HL-60/S4 treated with retinoic acid at 250 ng/mL for 4 days and 3 days (cell line): ENCODE measurements around the gene P2RY8.
"Not testable (repeated sequence)": the region's sequence is repeated elsewhere in the genome, so short reads cannot be mapped to it uniquely, and the experiment has no call there.

Source experiments
- in situ Hi-C: fragments of 300-500 bp; cut with MboI; formaldehyde crosslinking; loops from 2 replicates; pipeline ENCODE4 v1.7.0; 2022; ENCODE audit warnings: low sequenced_read_pairs

The P2RY8 gene

DNA sequence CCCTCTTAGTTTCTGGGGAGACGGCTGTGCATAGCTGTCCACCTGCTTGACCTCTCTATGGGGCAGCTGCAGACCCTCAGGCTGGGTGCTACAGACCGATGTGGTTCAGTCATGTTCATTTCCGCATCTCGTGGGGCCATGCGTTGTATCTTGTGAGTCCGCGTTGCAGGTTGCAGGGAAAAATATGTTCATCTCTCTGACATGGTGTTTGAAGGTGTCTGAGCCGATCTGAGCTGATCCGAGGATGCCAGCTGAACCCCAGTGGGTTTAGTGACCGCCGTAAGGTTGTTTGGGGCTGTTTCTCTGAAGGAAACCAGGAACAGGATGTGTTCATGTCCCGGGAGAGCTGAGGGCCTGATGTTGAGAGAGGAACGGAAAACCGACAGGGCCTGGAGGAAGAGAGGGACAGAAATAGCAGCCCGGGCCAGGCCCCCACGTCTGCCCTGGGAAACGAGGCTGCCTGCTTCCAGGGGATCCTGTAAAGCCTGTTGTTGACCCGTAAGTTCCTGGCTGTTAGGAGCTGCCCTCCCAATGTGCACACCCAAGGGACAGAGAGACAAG, 9.8 kb upstream of the P2RY8 start:
- in situ Hi-C loops, result no loop called here

DNA sequence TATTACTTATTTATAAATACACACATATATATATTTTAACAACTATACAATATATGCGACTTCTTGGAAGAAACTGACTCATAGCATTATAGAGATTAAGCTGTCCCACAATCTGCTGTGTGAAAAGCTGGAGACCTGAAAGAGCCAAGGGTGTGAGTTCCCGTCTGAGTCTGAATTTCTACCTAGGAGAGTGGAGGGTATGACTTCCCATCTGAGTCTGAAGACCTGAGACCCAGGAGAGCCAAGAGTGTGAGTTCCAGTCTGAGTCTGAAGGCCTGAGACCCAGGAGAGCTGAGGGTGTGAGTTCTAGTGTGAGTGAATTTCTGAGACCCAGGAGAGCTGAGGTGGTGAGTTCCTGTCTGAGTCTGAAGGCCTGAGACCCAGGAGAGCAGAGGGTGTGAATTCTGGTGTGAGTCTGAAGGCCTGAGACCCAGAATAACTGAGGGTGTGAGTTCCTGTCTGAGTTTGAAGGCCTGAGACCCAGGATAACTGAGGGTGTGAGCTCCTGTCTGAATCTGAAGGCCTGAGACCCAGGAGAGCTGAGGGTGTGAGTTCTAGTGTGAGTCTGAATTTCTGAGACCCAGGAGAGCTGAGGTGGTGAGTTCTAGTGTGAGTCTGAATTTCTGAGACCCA, 8.9 kb upstream of the P2RY8 start:
- in situ Hi-C loops, result no loop called here

DNA sequence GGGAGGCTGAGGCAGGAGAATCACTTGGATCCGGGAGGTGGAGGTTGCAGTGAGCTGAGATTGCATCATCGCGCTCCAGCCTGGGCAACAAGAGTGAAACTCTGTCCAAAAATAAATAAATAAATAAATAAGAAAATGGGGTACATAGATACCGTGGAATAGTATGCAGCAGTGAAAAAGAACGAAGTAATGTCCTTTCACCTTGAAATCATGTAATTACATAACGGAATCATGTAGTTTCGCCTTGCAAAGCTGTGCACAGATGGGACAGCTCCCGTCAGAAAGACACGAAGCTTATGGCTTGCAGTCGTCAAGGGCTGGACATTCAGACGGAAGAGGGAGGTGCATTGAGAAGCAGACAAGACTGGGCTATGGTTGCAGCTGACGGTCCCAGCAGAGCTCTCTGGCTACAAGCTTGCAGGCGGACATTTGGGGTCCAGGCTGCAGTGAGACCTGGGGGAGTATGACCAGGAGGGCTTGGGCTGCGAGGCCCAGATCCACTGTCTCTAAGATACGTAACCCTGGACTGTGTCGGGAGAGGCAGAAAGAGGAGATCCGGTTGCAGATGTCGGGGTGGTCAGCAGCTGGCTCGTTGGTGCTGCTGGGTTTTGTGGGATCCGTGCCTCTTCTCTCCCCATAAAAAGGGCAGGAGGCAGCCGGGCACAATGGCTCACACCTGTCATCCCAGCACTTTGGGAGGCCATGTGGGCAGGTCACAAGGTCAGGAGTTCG, 6.2 kb upstream of the P2RY8 start:
- in situ Hi-C loops, result no loop called here

DNA sequence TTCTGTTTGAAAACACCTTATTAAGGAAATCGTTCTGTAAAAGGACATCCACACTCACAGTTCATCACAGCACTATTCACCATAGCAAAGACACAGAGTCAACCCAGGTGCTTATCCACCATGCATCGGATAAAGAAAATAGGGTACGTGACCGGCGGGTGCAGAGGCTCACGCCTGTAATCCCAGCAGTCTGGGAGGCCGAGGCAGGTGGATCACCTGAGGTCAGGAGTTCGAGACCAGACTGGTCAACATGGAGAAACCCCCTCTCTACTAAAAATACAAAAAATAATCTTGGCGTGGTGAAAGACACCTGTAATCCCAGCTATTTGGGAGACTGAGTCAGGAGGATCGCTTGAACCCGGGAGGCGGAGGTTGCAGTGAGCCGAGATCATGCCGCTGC, 2.2 kb upstream of the P2RY8 start:
- in situ Hi-C loops, result not testable (repeated sequence)

DNA sequence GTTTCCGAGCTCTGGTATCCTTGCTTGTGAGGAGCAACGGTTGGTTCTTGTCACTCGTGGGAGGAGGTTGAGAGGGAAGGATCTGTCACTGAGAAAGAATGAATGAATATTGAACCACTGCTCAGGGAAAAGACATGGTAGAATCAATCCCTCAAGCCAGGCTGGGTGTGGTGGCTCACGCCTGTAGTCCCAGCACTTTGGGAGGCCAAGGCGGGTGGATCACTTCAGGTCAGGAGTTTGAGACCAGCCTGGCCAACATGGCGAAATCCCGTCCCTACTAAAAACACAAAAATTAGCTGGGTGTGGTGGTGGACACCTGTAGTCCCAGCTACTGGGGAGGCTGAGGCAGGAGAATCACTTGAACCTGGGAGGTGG, 718 bp upstream of the P2RY8 start:
- in situ Hi-C loops, result not testable (repeated sequence)

DNA sequence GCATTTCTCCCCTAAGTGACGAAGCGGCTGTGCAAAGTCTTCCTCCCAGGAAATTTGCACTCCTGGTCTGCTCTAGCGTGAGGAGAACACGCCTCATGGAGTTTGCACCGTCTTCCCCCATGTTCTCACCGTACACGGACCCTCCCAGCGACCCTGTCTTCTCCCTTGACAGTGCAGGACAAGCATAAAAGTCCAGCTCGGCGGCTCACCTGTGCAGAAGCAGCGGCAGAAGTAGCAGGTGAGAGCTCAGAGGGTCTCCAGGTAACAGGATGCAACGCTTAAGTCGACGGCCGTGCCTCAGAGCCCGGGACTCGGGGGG, 314 bp downstream of the P2RY8 start:
- in situ Hi-C loops, result no loop called here

DNA sequence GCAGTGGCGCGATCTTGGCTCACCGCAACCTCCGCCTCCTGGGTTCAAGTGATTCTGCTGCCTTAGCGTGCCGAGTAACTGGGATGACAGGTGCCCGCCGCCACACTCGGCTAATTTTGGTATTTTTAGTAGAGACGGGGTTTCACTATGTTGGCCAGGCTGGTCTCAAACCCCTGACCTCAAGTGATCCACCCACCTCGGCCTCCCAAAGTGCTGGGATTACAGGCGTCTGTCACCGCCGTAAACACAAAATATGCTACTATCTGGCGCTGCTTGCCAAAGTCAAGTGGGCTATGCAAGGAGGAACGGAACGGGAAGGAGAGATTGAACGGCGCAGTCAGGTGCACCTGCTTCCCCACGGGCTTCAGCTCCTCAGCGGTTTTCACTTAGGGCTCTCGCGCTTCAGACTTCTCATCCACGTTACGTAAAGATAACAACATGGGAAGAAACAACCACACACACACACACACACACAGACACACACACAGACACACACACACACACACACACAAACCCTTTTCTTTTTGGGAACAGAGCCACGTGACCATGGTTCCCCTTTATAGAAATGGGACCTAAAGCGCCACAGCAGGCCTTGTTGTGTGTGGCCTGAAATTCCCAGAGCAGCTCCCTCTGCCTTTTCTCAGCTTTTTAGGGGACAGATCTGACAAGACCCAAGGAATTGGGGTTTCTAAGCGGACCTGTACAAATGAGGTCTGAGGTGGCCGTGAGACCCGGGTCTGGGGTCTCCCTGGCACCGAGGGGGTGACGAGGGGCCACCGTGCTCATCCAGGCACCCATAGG, 1.5 kb downstream of the P2RY8 start:
- in situ Hi-C loops, result no loop called here

DNA sequence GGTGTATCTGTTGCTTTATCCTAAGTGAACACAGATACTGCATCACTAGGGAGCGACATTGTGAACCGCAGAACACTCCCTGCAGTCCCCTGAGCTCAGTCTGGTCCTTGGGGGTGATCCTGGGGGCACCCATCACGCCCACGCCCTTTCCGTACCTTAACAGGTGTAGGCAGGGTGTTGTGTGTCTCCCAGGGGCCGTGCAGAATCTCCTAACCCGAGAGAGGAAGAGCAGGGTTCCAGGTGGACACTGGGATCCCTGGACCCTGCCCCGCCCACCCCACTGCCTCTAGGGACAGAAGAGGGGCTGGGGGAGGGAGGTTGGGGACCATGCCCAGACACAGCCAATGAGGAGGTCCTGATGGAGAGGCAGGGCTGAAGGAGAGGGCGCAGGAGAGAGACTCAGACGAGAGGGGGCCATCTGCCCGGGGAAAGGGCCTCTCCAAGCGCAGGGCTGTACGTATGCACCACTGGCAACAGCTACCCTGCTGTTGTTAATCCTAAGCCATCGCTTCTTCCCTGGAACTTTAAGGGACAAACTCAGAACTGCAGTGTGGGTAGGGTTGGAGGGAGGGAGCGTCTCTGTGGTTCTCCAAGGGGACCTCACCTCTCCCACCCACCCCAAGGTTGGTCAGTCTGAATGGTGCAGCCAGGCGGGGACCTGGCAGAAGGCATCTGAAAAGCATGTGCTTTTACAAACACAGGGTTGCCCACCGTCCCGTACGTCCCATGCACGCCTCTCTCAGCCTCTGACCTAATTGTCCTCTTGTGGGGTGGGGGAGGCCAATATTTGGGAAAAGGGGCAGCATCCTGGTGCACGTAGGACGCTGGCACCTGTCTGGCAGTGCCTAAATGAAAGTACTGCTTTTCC, 2.5 kb downstream of the P2RY8 start:
- in situ Hi-C loops, result no loop called here

DNA sequence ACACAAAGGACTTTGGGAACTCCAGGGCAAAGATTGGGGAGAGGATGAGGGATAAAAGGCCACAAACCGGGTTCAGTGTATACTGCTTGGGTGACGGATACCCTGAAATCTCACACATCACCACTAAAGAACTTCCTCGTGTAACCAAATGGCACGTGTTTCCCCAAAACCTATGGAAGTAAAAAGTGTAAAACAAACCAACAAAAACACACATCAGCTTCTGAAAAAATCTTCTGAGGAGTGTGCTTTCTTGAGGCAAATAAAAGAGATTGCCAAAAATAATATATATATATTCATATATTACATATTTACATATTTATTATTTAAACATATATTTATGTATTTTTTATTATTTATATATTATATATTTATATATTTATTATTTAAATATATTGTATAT, 3.9 kb downstream of the P2RY8 start:
- in situ Hi-C loops, result no loop called here

DNA sequence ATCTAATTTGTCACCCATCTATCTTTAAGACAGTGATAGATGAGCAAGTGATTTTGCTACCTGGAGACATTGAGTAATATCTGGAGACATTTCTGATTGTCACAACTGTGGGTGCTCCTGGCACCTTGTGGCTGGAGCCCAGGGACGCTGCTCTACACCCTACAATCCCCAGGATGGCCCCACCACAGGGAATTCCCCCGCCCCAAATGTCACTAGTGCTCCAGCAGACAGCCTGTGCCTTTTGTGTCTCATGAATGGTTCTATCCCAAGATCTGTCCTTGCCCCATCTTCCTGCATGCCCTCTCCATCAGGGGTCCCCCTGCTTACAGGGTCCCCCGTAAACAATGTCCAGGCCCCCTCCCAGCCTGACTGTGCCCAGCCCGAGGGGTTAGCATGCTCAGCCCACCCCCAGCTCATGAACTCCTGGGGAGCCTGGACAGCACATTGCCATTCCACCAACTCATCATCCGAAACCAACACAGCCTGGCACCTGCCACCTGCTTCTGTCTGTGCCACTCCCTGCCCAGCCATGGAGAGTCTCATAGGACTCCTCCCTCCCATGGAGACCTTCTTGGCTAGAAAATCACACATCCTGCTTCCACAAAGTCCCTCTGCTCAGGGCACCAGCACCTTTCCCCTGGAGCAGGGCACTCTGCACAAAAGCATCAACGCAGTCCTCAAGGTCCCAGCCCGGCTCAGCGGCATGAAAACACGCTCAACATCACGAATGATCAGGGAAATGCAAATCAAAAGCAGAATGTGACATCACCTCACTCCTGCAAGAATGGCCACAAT, 5.7 kb downstream of the P2RY8 start:
- in situ Hi-C loops, result no loop called here

DNA sequence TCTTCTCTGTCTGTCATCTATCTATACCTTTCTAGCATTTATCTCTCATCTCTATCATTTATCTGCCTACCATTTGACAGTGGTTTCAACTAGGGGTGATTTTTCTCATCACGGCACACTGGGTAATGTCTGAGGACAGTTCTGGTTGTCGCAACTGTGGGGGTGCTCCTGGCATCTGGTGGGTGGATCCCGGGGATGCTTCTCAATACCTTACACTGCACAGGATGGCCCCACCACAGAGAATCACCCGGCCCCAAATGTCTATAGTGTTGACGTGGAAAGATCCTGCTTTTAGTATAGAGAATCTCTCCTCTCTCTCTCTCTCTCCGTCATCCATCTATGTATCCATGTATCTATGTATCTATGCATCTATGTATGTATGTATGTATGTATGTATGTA, 7.2 kb downstream of the P2RY8 start:
- in situ Hi-C loops, result no loop called here

DNA sequence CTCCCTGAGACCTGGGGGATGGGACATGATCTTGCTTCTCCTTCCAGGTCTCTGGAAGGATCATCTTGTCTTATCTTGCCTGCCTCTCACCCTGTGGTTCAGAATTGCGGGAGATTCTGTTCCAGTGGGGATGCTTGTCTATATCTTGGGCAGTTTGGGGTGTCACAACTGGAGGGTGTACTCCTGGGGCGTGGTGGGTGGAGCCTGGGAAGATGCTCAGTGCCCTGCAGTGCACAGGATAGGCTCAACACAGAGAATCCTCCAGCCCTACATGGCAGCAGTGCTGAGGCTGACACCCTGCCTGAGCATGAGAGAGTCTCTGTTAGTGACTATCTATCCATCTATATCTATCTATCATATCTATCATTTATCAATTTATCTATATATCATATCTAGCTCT, 7.7 kb downstream of the P2RY8 start:
- in situ Hi-C loops, result no loop called here

DNA sequence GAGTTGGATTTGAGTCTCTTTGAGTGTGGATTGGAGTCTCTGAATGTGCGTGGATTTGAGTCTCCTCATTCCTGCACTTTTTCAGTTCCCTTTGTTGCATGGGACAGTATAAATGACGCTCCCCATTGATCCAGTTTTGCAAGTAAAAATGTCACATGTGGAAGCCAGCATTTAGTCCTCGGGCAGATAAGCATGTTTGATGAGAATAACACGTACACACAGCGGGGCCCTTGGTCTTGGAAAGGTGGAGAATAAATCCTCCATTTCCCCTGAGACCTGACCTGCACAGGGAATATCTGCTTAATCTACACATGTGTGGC, 8.1 kb downstream of the P2RY8 start:
- in situ Hi-C loops, result no loop called here

DNA sequence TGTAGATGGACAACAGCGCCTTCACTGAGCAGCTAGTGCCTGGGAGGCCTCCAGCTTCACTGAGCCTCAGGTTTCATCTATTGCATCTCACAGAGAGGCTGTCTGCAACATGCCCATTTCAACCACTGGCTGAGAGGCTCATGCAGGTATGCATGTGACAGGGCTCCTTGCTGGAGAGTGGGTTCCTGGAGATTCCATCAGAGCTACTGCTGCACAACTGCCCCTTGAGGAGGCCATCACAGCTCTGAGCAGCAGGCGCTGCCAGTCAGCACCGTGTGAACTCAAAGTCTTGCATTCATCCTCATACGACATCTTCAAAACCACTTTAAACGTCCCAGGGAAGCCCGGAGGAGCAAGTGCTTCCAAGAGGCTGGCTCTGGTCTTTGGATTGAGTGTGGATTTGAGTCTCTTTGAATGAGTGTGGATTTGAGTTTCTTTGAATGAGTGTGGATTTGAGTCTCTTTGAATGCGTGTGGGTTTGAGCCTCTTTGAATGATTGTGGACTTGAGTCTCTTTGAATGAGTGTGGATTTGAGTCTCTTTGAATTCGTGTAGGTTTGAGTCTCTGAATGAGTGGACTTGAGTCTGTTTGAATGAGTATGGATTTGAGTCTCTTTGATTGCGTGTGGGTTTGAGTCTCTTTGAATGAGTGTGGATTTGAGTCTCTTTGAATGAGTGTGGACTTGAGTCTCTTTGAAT, 8.7 kb downstream of the P2RY8 start:
- in situ Hi-C loops, result no loop called here

DNA sequence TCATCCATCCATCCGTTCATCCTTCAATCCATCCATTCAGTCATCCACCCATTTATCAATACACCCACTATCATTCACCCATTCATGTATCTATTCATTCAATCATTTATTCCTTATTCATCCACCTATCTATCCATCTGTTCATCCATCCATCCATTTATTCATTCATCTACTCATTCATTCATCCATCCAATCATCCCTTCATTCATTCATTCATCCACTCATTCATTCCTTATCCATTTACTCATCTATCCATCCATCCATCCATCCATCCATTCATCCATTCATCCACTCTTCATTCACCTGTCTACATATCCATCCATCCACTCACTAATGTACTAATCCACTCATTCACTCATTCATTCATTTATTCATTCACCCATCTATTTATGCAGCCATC, 9.5 kb downstream of the P2RY8 start:
- in situ Hi-C loops, result no loop called here

DNA sequence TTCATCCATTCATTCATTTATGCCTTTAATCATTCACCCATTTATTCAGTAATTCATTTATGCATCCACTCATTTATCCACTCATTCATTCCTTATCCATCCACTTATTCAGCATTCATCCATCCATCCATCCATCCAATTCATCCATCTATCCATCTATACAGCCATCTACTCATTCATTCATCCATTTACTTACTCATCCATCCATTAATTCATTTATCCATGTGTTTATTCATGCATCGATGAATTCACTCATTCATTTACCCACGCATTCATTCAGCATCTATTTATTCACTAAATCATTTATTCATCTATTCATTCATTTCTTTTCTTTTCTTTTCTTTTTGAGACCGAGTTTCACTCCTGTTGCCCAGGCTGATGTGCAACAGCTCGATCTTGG, 10.4 kb downstream of the P2RY8 start:
- in situ Hi-C loops, result no loop called here

DNA sequence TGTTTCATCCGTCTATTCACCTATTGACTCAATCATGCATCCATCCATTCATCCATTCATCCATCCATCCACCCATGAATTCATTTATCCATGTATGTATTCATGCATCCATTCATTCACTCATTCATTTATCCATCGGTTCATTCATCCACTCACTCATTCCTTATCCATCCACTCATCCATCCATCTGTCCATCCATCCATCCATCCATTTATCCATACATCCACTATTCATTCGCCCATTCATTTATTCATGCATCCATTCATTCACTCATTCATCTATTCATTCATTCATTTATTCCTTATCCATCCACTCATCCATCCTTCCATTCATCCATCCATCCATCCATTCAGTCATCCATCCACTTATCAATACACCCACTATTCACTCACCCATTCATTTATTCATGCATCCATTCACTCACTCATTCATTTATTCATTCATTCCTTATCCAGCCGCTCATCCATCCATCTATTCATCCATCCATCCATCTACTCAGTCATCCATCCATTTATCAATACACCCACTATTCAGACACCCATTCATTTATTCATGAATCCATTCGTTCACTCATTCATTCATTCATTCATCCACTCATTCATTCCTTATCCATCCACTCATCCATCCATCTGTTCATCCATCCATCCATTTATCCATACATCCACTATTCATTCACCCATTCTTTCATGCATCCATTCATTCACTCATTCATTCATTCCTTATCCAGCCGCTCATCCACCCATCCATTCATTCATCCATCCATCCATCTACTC, 11.2 kb downstream of the P2RY8 start:
- in situ Hi-C loops, result no loop called here

DNA sequence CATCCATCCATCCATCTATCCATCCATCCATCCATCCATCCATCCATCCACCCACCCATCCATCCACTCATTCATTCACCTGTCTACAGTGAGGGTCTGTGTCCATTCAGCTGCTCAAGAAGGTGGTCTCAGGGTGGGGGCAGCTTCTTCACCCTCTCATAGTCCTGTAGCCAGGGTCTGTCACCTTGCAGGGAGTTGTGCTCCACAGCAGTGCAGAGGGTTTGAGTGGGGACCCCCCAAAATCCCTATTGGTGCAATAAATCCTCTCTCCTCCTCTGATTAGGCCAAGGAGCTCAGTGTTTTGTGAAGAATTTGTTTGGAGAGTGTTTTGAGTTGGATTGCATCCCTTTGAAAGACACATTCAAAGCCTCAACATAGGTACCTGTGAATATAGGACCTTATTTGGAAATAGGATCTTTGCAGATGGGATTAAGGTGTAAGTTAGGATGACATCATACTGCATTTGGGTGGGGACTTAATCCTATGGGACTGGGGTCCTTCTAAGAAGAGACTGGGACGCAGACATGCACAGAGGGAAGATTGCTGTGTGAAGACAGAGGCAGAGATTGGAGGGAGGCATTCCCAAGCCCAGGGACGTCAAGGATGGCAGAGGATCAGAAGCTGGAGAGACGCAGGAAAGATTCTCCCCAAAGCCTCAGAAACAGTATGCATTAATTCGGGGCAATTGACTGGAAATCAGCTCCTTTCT, 12.0 kb downstream of the P2RY8 start:
- in situ Hi-C loops, result no loop called here
